ENCODE data around the gene IL36RN. TPM values are rescaled to one million over a fixed set of nuclear protein-coding genes. Genes with fewer than 3 reads are reported as not detected.

The IL36RN gene
- polyA plus RNA-seq, 1 of the 3 experiments (the other 2 are of a cell fraction), result not detected

- H3K79me2 ChIP-seq (ENCODE audit: insufficient read depth), result no peaks in the 10 kb centered on the region
- no peak overlapping the region for H3K27ac ChIP-seq (ENCODE audit: low read depth in 2 of 2, low read length in 1 of 2)
- no peak for DNase-seq
- no peak overlapping the region for H2AFZ ChIP-seq (ENCODE audit: low read depth)
- 6% methylated on average over 1 of the region's 1 CpG for WGBS (ENCODE audit: low lambda C conversion rate)
- H3K9me3 ChIP-seq, result no peaks in the 10 kb centered on the region
- POLR2A ChIA-PET, result no interaction called here
- H3K4me3 ChIP-seq (ENCODE audit: low read depth in 2 of 2, low read length in 1 of 2), result no peak overlapping the region
- no peaks in the 10 kb centered on the region for H3K4me1 ChIP-seq (ENCODE audit: control insufficient read depth in 1 of 2, insufficient read depth in 2 of 2, low read depth in 1 of 2, low read length in 1 of 2)
- no peaks in the 10 kb centered on the region for H4K20me1 ChIP-seq (ENCODE audit: insufficient read depth)
- no peaks in the 10 kb centered on the region; the same call in 1 of the 2 replicates for H3K27me3 ChIP-seq (ENCODE audit: insufficient read depth)
- CTCF ChIA-PET, result interaction anchor here (1.5 kb wide), 1 partner anchor 20 kb away, joined by 4 read pairs; no protein-coding TSS in a partner anchor
- TF ChIP-seq ELF1 (IDR thresholded peaks at IDR 0.05) (no peak), MEF2A (IDR thresholded peaks at IDR 0.05; ENCODE audit: borderline replicate concordance, low read depth) (no peak), TCF12 (IDR thresholded peaks at IDR 0.05) (no peak), POLR2AphosphoS5 (IDR thresholded peaks at IDR 0.05; ENCODE audit: low read depth, low read length) (no peak), MXI1 (IDR thresholded peaks at IDR 0.05; ENCODE audit: low read depth, low read length) (no peak)
- H3K9ac ChIP-seq, result no peak overlapping the region
- no peaks in the 10 kb centered on the region for H3F3A ChIP-seq (replicated peaks; ENCODE audit: insufficient read depth)
- no peak overlapping the region for H3K4me2 ChIP-seq
- no peaks in the 10 kb centered on the region for H3K9me2 ChIP-seq
- H3K36me3 ChIP-seq (replicated peaks in 1 of 2; ENCODE audit: control insufficient read depth in 1 of 2, insufficient read depth in 2 of 2, low read length in 1 of 2), result no peaks in the 10 kb centered on the region
Measured at GRCh38 chr2:113070606-113070975, 11.6 kb downstream of the IL36RN start.

DNA sequence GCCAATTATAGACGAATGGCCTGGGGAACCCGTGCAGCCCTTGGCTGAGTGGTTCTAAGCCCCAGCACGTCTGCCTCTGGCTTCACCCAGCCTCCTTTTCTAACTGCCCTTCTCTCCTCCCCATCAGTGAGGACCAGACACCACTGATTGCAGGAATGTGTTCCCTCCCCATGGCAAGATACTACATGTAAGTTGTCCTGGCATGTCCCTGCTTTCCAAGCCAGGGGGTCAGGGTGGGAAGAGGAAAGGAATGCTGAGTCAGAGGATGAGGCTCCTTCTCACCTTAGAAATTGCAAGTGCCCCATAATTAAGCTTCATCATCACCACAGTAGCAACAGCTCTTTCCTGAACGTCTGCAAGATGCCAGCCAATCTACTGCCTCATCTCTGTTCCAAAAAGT lies 13.6 kb downstream of the IL36RN start:
- POLR2A ChIA-PET, result no interaction called here
- no peaks in the 10 kb centered on the region for H3F3A ChIP-seq (replicated peaks; ENCODE audit: insufficient read depth)
- no peak overlapping the region for H3K4me3 ChIP-seq (ENCODE audit: low read depth in 2 of 2, low read length in 1 of 2)
- TF ChIP-seq MXI1 (IDR thresholded peaks at IDR 0.05; ENCODE audit: low read depth, low read length) (no peak), JUND (IDR thresholded peaks at IDR 0.05) (no peak), YY1 (IDR thresholded peaks at IDR 0.05; ENCODE audit: low read depth) (no peak), MEF2A (IDR thresholded peaks at IDR 0.05; ENCODE audit: borderline replicate concordance, low read depth) (no peak)
- H3K27me3 ChIP-seq (ENCODE audit: insufficient read depth), result no peaks in the 10 kb centered on the region; the same call in 1 of the 2 replicates
- H3K36me3 ChIP-seq (replicated peaks in 1 of 2; ENCODE audit: control insufficient read depth in 1 of 2, insufficient read depth in 2 of 2, low read length in 1 of 2), result no peaks in the 10 kb centered on the region
- H3K27ac ChIP-seq (ENCODE audit: low read depth in 2 of 2, low read length in 1 of 2), result no peak overlapping the region
- no peak for DNase-seq
- CTCF ChIA-PET, result no interaction called here
- H3K9me2 ChIP-seq, result no peaks in the 10 kb centered on the region
- no peaks in the 10 kb centered on the region for H4K20me1 ChIP-seq (ENCODE audit: insufficient read depth)
- no peak overlapping the region for H3K9ac ChIP-seq
- H2AFZ ChIP-seq (ENCODE audit: low read depth), result no peak overlapping the region
- H3K4me2 ChIP-seq, result no peak overlapping the region
- H3K9me3 ChIP-seq, result no peaks in the 10 kb centered on the region
- WGBS (ENCODE audit: low lambda C conversion rate), result 0% methylated on average over 4 of the region's 4 CpGs
- no peaks in the 10 kb centered on the region for H3K79me2 ChIP-seq (ENCODE audit: insufficient read depth)
- H3K4me1 ChIP-seq (ENCODE audit: control insufficient read depth in 1 of 2, insufficient read depth in 2 of 2, low read depth in 1 of 2, low read length in 1 of 2), result no peaks in the 10 kb centered on the region

GRCh38 chr2:113073325-113073834 lies 14.4 kb downstream of the IL36RN start:
- no peaks in the 10 kb centered on the region for H3K9me3 ChIP-seq
- WGBS (ENCODE audit: low lambda C conversion rate), result 29% methylated on average over 2 of the region's 3 CpGs
- H3K36me3 ChIP-seq (replicated peaks in 1 of 2; ENCODE audit: control insufficient read depth in 1 of 2, insufficient read depth in 2 of 2, low read length in 1 of 2), result no peaks in the 10 kb centered on the region
- H3K9me2 ChIP-seq, result no peaks in the 10 kb centered on the region
- POLR2A ChIA-PET, result no interaction called here
- no peak for TF ChIP-seq PBX3 (IDR thresholded peaks at IDR 0.05)
- no peak for TF ChIP-seq POLR2AphosphoS5 (IDR thresholded peaks at IDR 0.05; ENCODE audit: low read depth, low read length)
- TF ChIP-seq, protein P1, sequence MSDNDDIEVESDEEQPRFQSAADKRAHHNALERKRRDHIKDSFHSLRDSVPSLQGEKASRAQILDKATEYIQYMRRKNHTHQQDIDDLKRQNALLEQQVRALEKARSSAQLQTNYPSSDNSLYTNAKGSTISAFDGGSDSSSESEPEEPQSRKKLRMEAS (IDR thresholded peaks at IDR 0.05; ENCODE audit: low read depth), result no peak
- TF ChIP-seq GATA2 (CRISPR knock-in tag; IDR thresholded peaks at IDR 0.05), result no peak
- TF ChIP-seq ZBTB33 (IDR thresholded peaks at IDR 0.05; ENCODE audit: borderline replicate concordance, low read depth), result no peak
- no peak for TF ChIP-seq NRF1 (IDR thresholded peaks at IDR 0.05; ENCODE audit: low read depth, low read length)
- TF ChIP-seq JUND (IDR thresholded peaks at IDR 0.05), result no peak
- TF ChIP-seq ELF1 (IDR thresholded peaks at IDR 0.05), result no peak
- TF ChIP-seq EP300 (IDR thresholded peaks at IDR 0.05; ENCODE audit: borderline replicate concordance in 1 of 2, low read depth in 1 of 2, low read length in 1 of 2), result no peak
- no peak for TF ChIP-seq RXRA (IDR thresholded peaks at IDR 0.05; ENCODE audit: borderline replicate concordance, low read depth)
- TF ChIP-seq FOXJ3 (CRISPR knock-in tag; IDR thresholded peaks at IDR 0.05), result no peak
- TF ChIP-seq SIN3A (IDR thresholded peaks at IDR 0.05; ENCODE audit: borderline replicate concordance, low read depth, low read length), result no peak
- H4K20me1 ChIP-seq (ENCODE audit: insufficient read depth), result no peaks in the 10 kb centered on the region
- CTCF ChIA-PET, result interaction anchor here (1.1 kb wide), 1 partner anchor 64 kb away, joined by 5 read pairs; no protein-coding TSS in a partner anchor
- no peaks in the 10 kb centered on the region; the same call in 1 of the 2 replicates for H3K27me3 ChIP-seq (ENCODE audit: insufficient read depth)
- H3F3A ChIP-seq (replicated peaks; ENCODE audit: insufficient read depth), result no peaks in the 10 kb centered on the region
- H3K27ac ChIP-seq (ENCODE audit: low read depth in 2 of 2, low read length in 1 of 2), result no peak overlapping the region
- no peak overlapping the region for H2AFZ ChIP-seq (ENCODE audit: low read depth)
- no peak overlapping the region for H3K9ac ChIP-seq
- no peak overlapping the region for H3K4me2 ChIP-seq
- no peak for DNase-seq
- H3K79me2 ChIP-seq (ENCODE audit: insufficient read depth), result no peaks in the 10 kb centered on the region
- no peak overlapping the region for H3K4me3 ChIP-seq (ENCODE audit: low read depth in 2 of 2, low read length in 1 of 2)
- no peaks in the 10 kb centered on the region for H3K4me1 ChIP-seq (ENCODE audit: control insufficient read depth in 1 of 2, insufficient read depth in 2 of 2, low read depth in 1 of 2, low read length in 1 of 2)

All from SK-N-SH (cell line).